Suprapubic skin (tissue), 4 donors: Measurements from ENCODE around the gene PLEKHG7. TPM values are rescaled to one million over a fixed set of nuclear protein-coding genes. Genes with fewer than 3 reads are reported as not detected.

Experiments used
- DNase-seq, 2 donors: peaks; one replicate each; pipeline ENCODE4 v3.0.0-alpha.2; 2019; ENCODE audit warnings: low spot score in 2 of 2
- H3K27ac ChIP-seq: fragments of 200-600 bp; sonication (generic); one replicate; pipeline ENCODE4 v1.5.1; 2019
- H3K27me3 ChIP-seq: fragments of 200-600 bp; sonication (generic); one replicate; pipeline ENCODE4 v1.5.1; 2019
- H3K36me3 ChIP-seq: fragments of 200-600 bp; sonication (generic); one replicate; pipeline ENCODE4 v1.5.1; 2019
- H3K4me1 ChIP-seq: fragments of 200-600 bp; sonication (generic); one replicate; pipeline ENCODE4 v1.5.1; 2019
- H3K4me3 ChIP-seq: fragments of 200-600 bp; sonication (generic); one replicate; pipeline ENCODE4 v1.5.1; 2019; ENCODE audit warnings: mild to moderate bottlenecking
- H3K9me3 ChIP-seq: fragments of 200-600 bp; sonication (generic); one replicate; pipeline ENCODE4 v1.5.1; 2019
- EP300 ChIP-seq: sonication (generic); formaldehyde crosslinking; IDR thresholded peaks from one replicate; pipeline ENCODE4 v1.6.1; 2017; ENCODE audit warnings: antibody characterized with exemption
- POLR2A ChIP-seq, 2 donors: fragments of 450-650 bp; IDR thresholded peaks; one replicate each; pipeline ENCODE4 v1.6.1; 2017; ENCODE audit warnings: antibody characterized with exemption in 2 of 2, mild to moderate bottlenecking in 2 of 2, moderate library complexity in 2 of 2
- POLR2AphosphoS5 ChIP-seq, 3 donors: sonication (generic); formaldehyde crosslinking; IDR thresholded peaks; one replicate each; pipeline ENCODE4 v1.6.1; 2017; ENCODE audit warnings: antibody characterized with exemption in 3 of 3
- WGBS: methylation state at CpG from one replicate; pipeline ENCODE4 v1.1.5; 2018; 5-methylcytosine and 5-hydroxymethylcytosine counted together
- total RNA-seq, 4 donors: library from RNA; depleted of rRNA; stranded (reverse); fragments of >200 nt; gene quantifications; one replicate each; pipeline ENCODE4 v1.1.0, GENCODE V29; 2016
- TF ChIP-seq, protein P1 (sequence below), 2 donors: fragments of 200-600 bp in 1 of 2; fragments of 450-650 bp in 1 of 2; sonication (generic) in 1 of 2; IDR thresholded peaks; one replicate each; pipeline ENCODE4 v1.5.1; 2016 to 2019; ENCODE audit warnings: antibody characterized with exemption in 2 of 2, mild to moderate bottlenecking in 1 of 2, moderate library complexity in 1 of 2

PLEKHG7 gene
- total RNA-seq, 4 donors from 2014 or later: not detected

DNA sequence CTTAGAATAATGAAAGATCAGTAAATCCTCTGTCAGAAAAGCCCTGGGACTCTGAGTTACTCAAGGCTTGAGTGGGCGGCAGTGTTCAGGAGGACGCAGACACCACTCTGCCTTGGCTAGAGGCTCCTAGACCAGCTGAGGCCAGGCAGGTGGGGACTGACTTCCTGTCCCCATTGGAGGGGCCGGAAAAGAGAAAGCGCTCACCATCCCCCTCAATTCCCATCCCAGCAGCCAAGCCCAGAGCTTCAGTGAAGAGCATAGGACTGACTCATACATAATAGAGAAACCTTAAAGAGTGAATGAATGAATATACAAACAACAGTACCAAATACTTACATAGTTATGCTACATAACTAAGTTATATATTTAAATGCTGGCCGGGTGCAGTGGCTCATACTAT lies 62.0 kb downstream of the PLEKHG7 start:
- Histone ChIP-seq H3K36me3 (no peaks in the 10 kb centered on the region), H3K4me1 (peaks cover 5% of the 10 kb centered on the region), H3K4me3 (no peak overlapping the region), H3K27ac (no peak overlapping the region), H3K9me3 (no peaks in the 10 kb centered on the region), H3K27me3 (no peaks in the 10 kb centered on the region)
- no peak for DNase-seq
- WGBS: 70% methylated on average over 5 of the region's 5 CpGs
- TF ChIP-seq, protein P1, sequence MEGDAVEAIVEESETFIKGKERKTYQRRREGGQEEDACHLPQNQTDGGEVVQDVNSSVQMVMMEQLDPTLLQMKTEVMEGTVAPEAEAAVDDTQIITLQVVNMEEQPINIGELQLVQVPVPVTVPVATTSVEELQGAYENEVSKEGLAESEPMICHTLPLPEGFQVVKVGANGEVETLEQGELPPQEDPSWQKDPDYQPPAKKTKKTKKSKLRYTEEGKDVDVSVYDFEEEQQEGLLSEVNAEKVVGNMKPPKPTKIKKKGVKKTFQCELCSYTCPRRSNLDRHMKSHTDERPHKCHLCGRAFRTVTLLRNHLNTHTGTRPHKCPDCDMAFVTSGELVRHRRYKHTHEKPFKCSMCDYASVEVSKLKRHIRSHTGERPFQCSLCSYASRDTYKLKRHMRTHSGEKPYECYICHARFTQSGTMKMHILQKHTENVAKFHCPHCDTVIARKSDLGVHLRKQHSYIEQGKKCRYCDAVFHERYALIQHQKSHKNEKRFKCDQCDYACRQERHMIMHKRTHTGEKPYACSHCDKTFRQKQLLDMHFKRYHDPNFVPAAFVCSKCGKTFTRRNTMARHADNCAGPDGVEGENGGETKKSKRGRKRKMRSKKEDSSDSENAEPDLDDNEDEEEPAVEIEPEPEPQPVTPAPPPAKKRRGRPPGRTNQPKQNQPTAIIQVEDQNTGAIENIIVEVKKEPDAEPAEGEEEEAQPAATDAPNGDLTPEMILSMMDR (IDR thresholded peaks at IDR 0.05): no peak
- TF ChIP-seq POLR2AphosphoS5 (IDR thresholded peaks at IDR 0.05): no peak
- TF ChIP-seq POLR2A (IDR thresholded peaks at IDR 0.05): no peak
- TF ChIP-seq EP300: no peak

DNA sequence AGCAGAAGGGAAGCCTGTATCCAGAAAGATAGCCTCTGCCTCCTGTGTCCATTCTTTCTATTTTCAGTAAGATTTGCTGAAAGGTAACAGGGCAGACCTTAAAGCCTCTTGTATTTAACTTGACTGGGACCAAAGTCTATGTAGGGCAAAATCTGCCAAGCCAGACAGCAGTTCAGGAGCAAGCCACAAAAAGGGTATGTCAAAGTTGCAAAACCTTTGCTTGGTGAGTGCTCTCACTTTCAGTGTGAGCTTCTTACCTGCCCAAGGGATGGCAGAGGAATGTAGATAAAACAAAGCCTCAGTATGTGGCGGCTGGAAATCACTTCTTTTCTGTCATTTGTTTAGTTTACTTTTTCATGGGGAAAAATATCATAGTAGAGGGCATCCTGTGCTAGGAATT lies 63.1 kb downstream of the PLEKHG7 start:
- TF ChIP-seq EP300 (no peak), POLR2AphosphoS5 (IDR thresholded peaks at IDR 0.05) (no peak), POLR2A (IDR thresholded peaks at IDR 0.05) (no peak)
- TF ChIP-seq, protein P1 (IDR thresholded peaks at IDR 0.05): no peak
- Histone ChIP-seq H3K4me3 (no peak overlapping the region), H3K9me3 (no peaks in the 10 kb centered on the region), H3K36me3 (no peaks in the 10 kb centered on the region), H3K27ac (no peak overlapping the region), H3K27me3 (no peaks in the 10 kb centered on the region), H3K4me1 (peaks cover 5% of the 10 kb centered on the region)
- WGBS: 70% methylated on average over 1 of the region's 1 CpG
- no peak for DNase-seq

DNA sequence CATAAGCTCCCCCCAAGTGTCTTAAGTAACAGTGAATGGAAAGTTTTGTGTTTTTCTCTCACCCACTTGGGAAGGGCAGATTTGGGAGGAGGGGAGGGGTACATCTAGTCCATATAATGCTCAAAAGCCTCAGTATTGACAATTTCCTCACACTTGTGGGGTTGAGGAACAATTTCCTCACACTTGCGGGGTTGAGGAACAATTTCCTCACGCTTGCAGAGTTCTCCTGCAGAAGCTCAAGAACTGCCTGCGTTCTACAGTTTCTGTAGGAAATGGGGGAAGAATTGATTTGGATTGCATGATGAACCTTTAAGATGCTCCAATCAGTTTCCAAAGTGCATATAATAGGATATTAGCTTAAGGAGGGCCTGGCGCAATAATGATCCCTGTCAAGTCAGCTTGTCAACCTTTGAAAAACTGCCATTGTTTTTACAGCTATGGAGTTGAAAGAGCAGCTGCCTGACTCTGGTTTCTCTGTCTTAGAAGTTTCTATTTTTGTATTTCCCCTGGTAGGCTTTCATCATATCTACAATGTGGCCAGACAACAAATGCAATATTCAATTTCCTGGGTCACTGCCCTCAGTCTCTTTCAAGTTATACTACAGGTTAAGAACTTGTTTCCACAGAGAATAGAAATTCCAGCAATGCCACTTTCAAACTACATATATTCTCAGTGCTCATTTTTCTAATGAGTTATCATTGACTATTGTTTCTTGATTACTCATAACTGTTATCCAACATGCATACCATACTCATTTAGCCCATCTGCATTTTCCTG lies 66.5 kb downstream of the PLEKHG7 start:
- DNase-seq: no peak

DNA sequence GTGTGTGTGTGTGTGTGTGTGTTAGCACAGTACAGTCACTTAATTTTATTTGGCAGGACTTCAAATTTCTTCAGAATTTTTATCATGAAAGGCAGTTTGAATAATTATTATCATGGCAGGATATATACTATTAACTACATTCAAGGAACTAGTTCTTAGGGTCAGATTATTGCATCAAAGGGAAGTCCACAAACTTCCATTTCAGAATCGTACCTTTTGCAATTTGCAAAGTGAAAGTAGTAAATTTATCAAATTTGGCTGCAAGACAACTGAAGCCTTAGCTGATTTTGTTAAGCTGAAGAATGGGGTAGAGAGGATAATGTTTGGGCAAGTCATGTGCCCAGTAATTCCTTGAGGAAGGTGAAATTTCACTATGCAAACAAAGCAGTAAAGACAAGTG lies 68.2 kb downstream of the PLEKHG7 start:
- H3K4me1 ChIP-seq: peaks cover 5% of the 10 kb centered on the region
- WGBS: 54% methylated on average over 1 of the region's 1 CpG
- no peaks in the 10 kb centered on the region for H3K9me3 ChIP-seq
- H3K27ac ChIP-seq: no peak overlapping the region
- TF ChIP-seq EP300 (no peak), POLR2AphosphoS5 (IDR thresholded peaks at IDR 0.05) (no peak), POLR2A (IDR thresholded peaks at IDR 0.05) (no peak)
- TF ChIP-seq, protein P1 (IDR thresholded peaks at IDR 0.05): no peak
- no peaks in the 10 kb centered on the region for H3K27me3 ChIP-seq
- H3K4me3 ChIP-seq: no peak overlapping the region
- DNase-seq: no peak
- peaks cover 6% of the 10 kb centered on the region for H3K36me3 ChIP-seq

More for the DNA sequence above, 66.5 kb downstream of the PLEKHG7 start:
- TF ChIP-seq EP300 (no peak), POLR2A (IDR thresholded peaks at IDR 0.05) (no peak), POLR2AphosphoS5 (IDR thresholded peaks at IDR 0.05) (no peak)
- TF ChIP-seq, protein P1 (IDR thresholded peaks at IDR 0.05): no peak
- Histone ChIP-seq H3K9me3 (no peaks in the 10 kb centered on the region), H3K27me3 (no peaks in the 10 kb centered on the region), H3K36me3 (no peaks in the 10 kb centered on the region), H3K27ac (no peak overlapping the region), H3K4me3 (no peak overlapping the region), H3K4me1 (peaks cover 5% of the 10 kb centered on the region)
- 76% methylated on average over 4 of the region's 4 CpGs for WGBS

DNA sequence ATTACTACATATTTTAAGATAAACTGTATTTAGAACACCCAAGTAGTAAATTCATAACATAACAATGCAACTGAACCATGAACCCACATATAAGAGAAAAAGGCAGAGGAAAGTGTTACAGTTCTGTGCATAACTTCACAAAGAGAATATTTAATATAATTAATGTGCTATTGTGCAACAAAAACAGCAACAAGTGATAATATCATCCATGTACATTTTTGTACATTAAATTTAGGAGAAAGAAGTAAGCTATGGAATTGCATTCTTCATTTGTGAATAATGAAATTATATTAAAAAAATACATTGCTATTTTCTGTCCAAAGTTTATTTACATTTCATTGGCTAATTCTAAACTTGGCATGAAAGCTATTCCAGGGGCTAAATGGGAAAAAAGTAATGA lies 72.6 kb downstream of the PLEKHG7 start:
- Histone ChIP-seq H3K4me3 (no peak overlapping the region), H3K4me1 (no peaks in the 10 kb centered on the region), H3K36me3 (peaks cover 27% of the 10 kb centered on the region), H3K27me3 (no peaks in the 10 kb centered on the region), H3K9me3 (no peaks in the 10 kb centered on the region), H3K27ac (no peak overlapping the region)
- TF ChIP-seq EP300 (no peak), POLR2AphosphoS5 (IDR thresholded peaks at IDR 0.05) (no peak), POLR2A (IDR thresholded peaks at IDR 0.05) (no peak)
- TF ChIP-seq, protein P1 (IDR thresholded peaks at IDR 0.05): no peak
- DNase-seq: no peak
